Mesenchymal stem cell (in vitro differentiated cells and primary cell): ENCODE measurements around the gene PLCD1.
"Not testable (repeated sequence)": the region's sequence is repeated elsewhere in the genome, so short reads cannot be mapped to it uniquely, and the experiment has no call there.

ENCODE experiments used
- DNase-seq: peaks from one replicate; pipeline ENCODE4 v3.0.0-alpha.2; 2013
- H2AFZ ChIP-seq: one replicate; pipeline ENCODE4 v1.6.1; 2013; ENCODE audit warnings: low read depth, mild to moderate bottlenecking, control low read depth, inconsistent platforms, low read length, moderate library complexity
- H2AK5ac ChIP-seq: 2 replicates; pipeline ENCODE4 v1.6.1; 2013; ENCODE audit warnings: low read length, moderate library complexity, mild to moderate bottlenecking, inconsistent platforms; ENCODE audit not compliant: severe bottlenecking
- H2BK120ac ChIP-seq: one replicate; pipeline ENCODE4 v1.6.1; 2013; ENCODE audit warnings: low read depth, mild to moderate bottlenecking, inconsistent platforms, low read length, moderate library complexity
- H2BK12ac ChIP-seq, 2 experiments: one replicate each; pipeline ENCODE4 v1.6.1; 2013; ENCODE audit warnings: inconsistent platforms in 2 of 2, low read length in 2 of 2, mild to moderate bottlenecking in 2 of 2, moderate library complexity in 2 of 2, control low read depth in 1 of 2
- H2BK15ac ChIP-seq: one replicate; pipeline ENCODE4 v1.6.1; 2013; ENCODE audit warnings: mild to moderate bottlenecking, low read depth, inconsistent platforms; ENCODE audit not compliant: poor library complexity, severe bottlenecking
- H2BK5ac ChIP-seq: 2 replicates; pipeline ENCODE4 v1.6.1; 2013; ENCODE audit warnings: low read depth, mild to moderate bottlenecking, low read length, control low read depth, inconsistent platforms; ENCODE audit not compliant: poor library complexity, severe bottlenecking
- H3K14ac ChIP-seq, 2 experiments: one replicate each; pipeline ENCODE4 v1.6.1; 2013; ENCODE audit warnings: inconsistent platforms in 2 of 2, low read length in 2 of 2, control low read depth in 1 of 2, mild to moderate bottlenecking in 1 of 2, moderate library complexity in 1 of 2
- H3K18ac ChIP-seq, 2 experiments: one replicate each; pipeline ENCODE4 v1.6.1; 2013; ENCODE audit warnings: inconsistent platforms in 2 of 2, low read length in 2 of 2, control low read depth in 1 of 2, low read depth in 1 of 2, mild to moderate bottlenecking in 1 of 2
- H3K23ac ChIP-seq, 2 experiments: one replicate each; pipeline ENCODE4 v1.6.1; 2013; ENCODE audit warnings: inconsistent platforms in 2 of 2, low read length in 2 of 2, mild to moderate bottlenecking in 2 of 2, moderate library complexity in 2 of 2, control low read depth in 1 of 2
- H3K27ac ChIP-seq: 2 replicates; pipeline ENCODE4 v1.5.1; 2013; ENCODE audit warnings: mild to moderate bottlenecking, moderate library complexity, low read length, control low read depth, inconsistent platforms; ENCODE audit not compliant: poor library complexity, severe bottlenecking
- H3K27me3 ChIP-seq, 2 experiments: 2 replicates each; pipeline versions ENCODE4 v1.6.1 to v1.7.0; 2013; ENCODE audit warnings: low read length in 2 of 2, mild to moderate bottlenecking in 2 of 2, moderate library complexity in 2 of 2, control low read depth in 1 of 2, inconsistent platforms in 1 of 2; ENCODE audit not compliant: control insufficient read depth in 1 of 2, insufficient read depth in 1 of 2
- H3K36me3 ChIP-seq, 2 experiments: 2 replicates each; pipeline versions ENCODE4 v1.6.1 to v1.7.0; 2013; ENCODE audit warnings: low read length in 2 of 2, control low read depth in 1 of 2, inconsistent platforms in 1 of 2, low read depth in 1 of 2, mild to moderate bottlenecking in 1 of 2; ENCODE audit not compliant: insufficient read depth in 2 of 2, control insufficient read depth in 1 of 2
- H3K4ac ChIP-seq, 2 experiments: one replicate each; pipeline ENCODE4 v1.6.1; 2013; ENCODE audit warnings: inconsistent platforms in 2 of 2, low read length in 2 of 2, mild to moderate bottlenecking in 2 of 2, moderate library complexity in 2 of 2, control low read depth in 1 of 2, low read depth in 1 of 2
- H3K4me1 ChIP-seq: 2 replicates; pipeline ENCODE4 v1.6.1; 2013; ENCODE audit warnings: low read depth, low read length, control low read depth; ENCODE audit not compliant: control insufficient read depth, insufficient read depth
- H3K4me2 ChIP-seq: 2 replicates; pipeline ENCODE4 v1.6.1; 2013; ENCODE audit warnings: low read length, mild to moderate bottlenecking, inconsistent platforms; ENCODE audit not compliant: poor library complexity, severe bottlenecking
- H3K4me3 ChIP-seq, 2 experiments: 2 replicates each; pipeline versions ENCODE4 v1.5.1 to v1.7.0; 2013; ENCODE audit warnings: low read length in 2 of 2, mild to moderate bottlenecking in 2 of 2, control low read depth in 1 of 2, low read depth in 1 of 2; ENCODE audit not compliant: insufficient read depth in 1 of 2
- H3K79me1 ChIP-seq: replicated peaks from 2 replicates; pipeline ENCODE4 v1.6.1; 2013; ENCODE audit warnings: mild to moderate bottlenecking, control low read depth, low read length, inconsistent platforms; ENCODE audit not compliant: poor library complexity, severe bottlenecking
- H3K9ac ChIP-seq: 2 replicates; pipeline ENCODE4 v1.7.0; 2013; ENCODE audit warnings: mild to moderate bottlenecking, low read length, moderate library complexity
- H3K9me3 ChIP-seq: 2 replicates; pipeline ENCODE4 v1.7.0; 2013; ENCODE audit warnings: mild to moderate bottlenecking, low read length; ENCODE audit not compliant: control insufficient read depth
- H4K8ac ChIP-seq: one replicate; pipeline ENCODE4 v1.6.1; 2013; ENCODE audit warnings: inconsistent platforms, mild to moderate bottlenecking, low read length, moderate library complexity
- H4K91ac ChIP-seq: one replicate; pipeline ENCODE4 v1.6.1; 2013; ENCODE audit warnings: mild to moderate bottlenecking, low read length, inconsistent platforms
- WGBS: methylation state at CpG from one replicate; pipeline ENCODE4 v1.1.7; 2013; ENCODE audit warnings: mixed read lengths; 5-methylcytosine and 5-hydroxymethylcytosine counted together

PLCD1 gene

DNA sequence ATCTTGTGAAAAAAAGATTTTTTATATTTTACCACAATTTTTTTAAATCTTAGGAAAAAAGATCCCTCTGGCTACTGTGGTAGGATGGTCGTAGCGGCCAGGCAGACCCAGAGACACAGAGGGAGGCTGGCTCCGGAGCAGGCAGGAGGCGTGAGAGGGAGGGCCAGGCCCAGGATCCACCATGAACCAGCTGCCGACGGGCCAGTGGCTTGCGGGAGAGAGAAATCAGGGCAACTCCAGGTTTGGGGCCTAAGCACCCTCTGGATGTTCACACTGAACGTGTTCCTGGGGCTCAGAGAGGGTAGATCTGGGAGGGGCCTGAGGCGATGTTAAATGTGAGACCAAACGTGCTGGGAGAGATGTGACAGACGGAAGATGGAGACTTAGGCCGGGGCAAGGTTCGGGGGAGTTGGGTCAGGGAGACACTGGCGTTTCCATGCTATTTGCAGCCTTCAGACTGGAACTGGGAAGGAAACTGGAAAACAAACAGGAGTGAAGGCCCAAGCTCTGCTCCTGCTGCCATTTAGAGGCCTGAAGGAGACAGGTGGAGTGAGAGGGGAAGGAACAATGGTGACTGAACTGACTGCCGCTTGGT is 40.4 kb downstream of the PLCD1 start:
- Histone ChIP-seq H4K8ac (no peak overlapping the region), H4K91ac (no peak overlapping the region), H2AFZ (no peak overlapping the region), H2BK15ac (no peak overlapping the region), H3K4me3 (no peak overlapping the region), H2AK5ac (no peak overlapping the region), H3K18ac (no peak overlapping the region), H3K23ac (no peak overlapping the region), H2BK12ac (no peak overlapping the region), H3K27me3 (peaks cover 0 to 30% of the 10 kb centered on the region in 2 experiments), H3K9ac (no peak overlapping the region), H3K14ac (no peak overlapping the region), H3K36me3 (peaks cover 10 to 16% of the 10 kb centered on the region in 2 experiments), H3K27ac (no peak overlapping the region), H3K4ac (no peak overlapping the region), H3K4me1 (peaks cover 7% of the 10 kb centered on the region), H2BK5ac (no peak overlapping the region), H2BK120ac (no peak overlapping the region), H3K79me1 (no peaks in the 10 kb centered on the region), H3K4me2 (no peak overlapping the region), H3K9me3 (no peaks in the 10 kb centered on the region)
- no peak for DNase-seq
- 92% methylated on average over 15 of the region's 15 CpGs for WGBS

DNA sequence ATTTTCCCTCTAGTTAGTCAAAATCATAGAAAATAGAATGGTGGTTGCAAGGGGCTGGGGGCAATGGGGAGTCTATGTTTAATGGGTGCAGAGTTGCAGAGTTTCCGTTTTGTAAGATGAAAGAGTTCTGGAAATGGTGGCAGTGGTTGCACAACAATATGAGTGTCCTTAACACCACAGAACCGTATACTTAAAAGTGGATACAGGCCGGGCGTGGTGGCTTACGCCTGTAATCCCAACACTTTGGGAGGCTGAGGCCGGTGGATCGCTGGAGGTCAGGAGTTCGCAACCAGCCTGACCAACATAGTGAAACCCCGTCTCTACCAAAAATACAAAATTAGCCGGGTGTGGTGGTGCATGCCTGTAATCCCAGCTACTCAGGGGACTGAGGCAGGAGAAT is 41.1 kb downstream of the PLCD1 start:
- not testable (repeated sequence) for H2AFZ ChIP-seq, H2AK5ac ChIP-seq, H3K23ac ChIP-seq, H2BK120ac ChIP-seq, H4K8ac ChIP-seq, H3K14ac ChIP-seq, H3K9me3 ChIP-seq, H4K91ac ChIP-seq, H3K79me1 ChIP-seq, H2BK12ac ChIP-seq, H2BK15ac ChIP-seq, H3K4ac ChIP-seq, H3K4me2 ChIP-seq, H3K27ac ChIP-seq, H3K4me1 ChIP-seq, H2BK5ac ChIP-seq, H3K4me3 ChIP-seq, H3K18ac ChIP-seq, DNase-seq, H3K9ac ChIP-seq
- Histone ChIP-seq H3K36me3 (peaks cover 10 to 17% of the 10 kb centered on the region in 2 experiments), H3K27me3 (peaks cover 0 to 24% of the 10 kb centered on the region in 2 experiments)
- 97% methylated on average over 9 of the region's 10 CpGs for WGBS

DNA sequence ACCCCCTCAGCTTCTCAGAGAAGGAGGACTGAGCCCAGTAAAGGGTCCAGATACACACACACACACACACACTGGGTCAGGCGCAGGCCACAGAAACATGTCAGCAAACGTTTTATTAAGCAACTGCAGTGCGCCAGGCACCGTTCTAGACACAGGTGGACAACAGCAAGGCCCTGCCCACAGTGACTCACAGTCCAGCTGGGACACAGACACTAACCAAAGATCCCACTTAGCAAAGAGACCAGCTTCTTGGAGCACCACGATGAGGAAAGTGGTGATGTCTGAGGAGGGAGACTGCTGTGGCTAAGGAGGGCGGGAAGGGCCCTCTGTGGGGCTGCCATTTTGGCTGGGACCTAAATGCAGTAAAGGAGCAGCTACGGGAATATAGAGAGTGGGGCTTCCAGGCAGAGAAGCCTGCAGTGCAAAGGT is 41.7 kb downstream of the PLCD1 start:
- Histone ChIP-seq H4K91ac (no peak overlapping the region), H3K36me3 (peaks cover 12 to 20% of the 10 kb centered on the region in 2 experiments), H2BK5ac (no peak overlapping the region), H3K27ac (no peak overlapping the region), H2AK5ac (no peak overlapping the region), H2BK12ac (no peak overlapping the region), H4K8ac (no peak overlapping the region), H3K23ac (no peak overlapping the region), H3K4ac (no peak overlapping the region), H3K18ac (no peak overlapping the region), H3K4me2 (no peak overlapping the region), H3K9ac (no peak overlapping the region), H2AFZ (no peak overlapping the region), H3K4me1 (peaks cover 4% of the 10 kb centered on the region), H2BK120ac (no peak overlapping the region), H3K4me3 (no peak overlapping the region), H3K79me1 (no peaks in the 10 kb centered on the region), H3K27me3 (peaks cover 0 to 24% of the 10 kb centered on the region in 2 experiments), H2BK15ac (no peak overlapping the region), H3K14ac (no peak overlapping the region), H3K9me3 (no peaks in the 10 kb centered on the region)
- WGBS = 83% methylated on average over 7 of the region's 7 CpGs
- DNase-seq = peak; percentile 34

GRCh38 chr3:37987315-37987697 is 42.1 kb downstream of the PLCD1 start:
- peak overlapping the region; percentile 61 for H4K91ac ChIP-seq
- H3K18ac ChIP-seq = no peak overlapping the region
- H2BK5ac ChIP-seq = no peak overlapping the region
- H3K27me3 ChIP-seq = peaks cover 0 to 21% of the 10 kb centered on the region in 2 experiments
- no peak overlapping the region for H3K4me3 ChIP-seq
- H4K8ac ChIP-seq = peak overlapping the region; percentile 13
- H3K4me2 ChIP-seq = no peak overlapping the region
- H3K36me3 ChIP-seq = peaks cover 17 to 22% of the 10 kb centered on the region in 2 experiments
- H3K14ac ChIP-seq = no peak overlapping the region
- H3K4ac ChIP-seq = no peak overlapping the region
- H3K27ac ChIP-seq = no peak overlapping the region
- no peak overlapping the region for H2AFZ ChIP-seq
- no peak overlapping the region for H3K9ac ChIP-seq
- no peak overlapping the region for H2BK120ac ChIP-seq
- no peak overlapping the region for H2AK5ac ChIP-seq
- no peaks in the 10 kb centered on the region for H3K79me1 ChIP-seq
- no peak for DNase-seq
- H3K4me1 ChIP-seq = peaks cover 4% of the 10 kb centered on the region
- H2BK12ac ChIP-seq = no peak overlapping the region
- H2BK15ac ChIP-seq = peak overlapping the region; percentile 36
- H3K9me3 ChIP-seq = no peaks in the 10 kb centered on the region
- WGBS = 96% methylated on average over 2 of the region's 2 CpGs
- H3K23ac ChIP-seq = no peak overlapping the region
